Fibroblast of skin of scalp (primary cell): ENCODE measurements around the gene OSM.

Experiments
- DNase-seq: peaks from one replicate; pipeline ENCODE4 v3.0.0-alpha.2; 2013

OSM gene

GRCh38 chr22:30297991-30298701 lies 31.5 kb upstream of the OSM start:
- DNase-seq = no peak

GRCh38 chr22:30297276-30297990 lies 30.8 kb upstream of the OSM start:
- no peak for DNase-seq

- no peak for DNase-seq
Measured at GRCh38 chr22:30296833-30297232, 30.2 kb upstream of the OSM start.

GRCh38 chr22:30296324-30296723 lies 29.7 kb upstream of the OSM start:
- no peak for DNase-seq

GRCh38 chr22:30295576-30295975 lies 28.9 kb upstream of the OSM start:
- no peak for DNase-seq

GRCh38 chr22:30294830-30295229 lies 28.2 kb upstream of the OSM start:
- no peak for DNase-seq

- DNase-seq = no peak
Measured at GRCh38 chr22:30294066-30294465, 27.4 kb upstream of the OSM start.

GRCh38 chr22:30293026-30293425 lies 26.4 kb upstream of the OSM start:
- DNase-seq = no peak

GRCh38 chr22:30292069-30292970 lies 25.7 kb upstream of the OSM start:
- DNase-seq = no peak

- peak; percentile 69 for DNase-seq
Measured at GRCh38 chr22:30291058-30291892, 24.6 kb upstream of the OSM start.

GRCh38 chr22:30290342-30291057 lies 23.8 kb upstream of the OSM start:
- DNase-seq = peak; percentile 87

- no peak for DNase-seq
Measured at GRCh38 chr22:30289980-30290313, 23.3 kb upstream of the OSM start.

GRCh38 chr22:30289141-30289979 lies 22.7 kb upstream of the OSM start, which contains the start of gene CASTOR1:
Gene CASTOR1, minus strand, starts transcription at chr22:30289505. Its CDS starts 8 bp downstream, at chr22:30289497.
- peak; percentile 99 for DNase-seq

- DNase-seq = no peak
Measured at GRCh38 chr22:30288419-30289140, 21.9 kb upstream of the OSM start.

- DNase-seq = peak; percentile 95
Measured at GRCh38 chr22:30287648-30288418, 21.2 kb upstream of the OSM start.

- peak; percentile 39 for DNase-seq
Measured at GRCh38 chr22:30286813-30287647, 20.4 kb upstream of the OSM start.

GRCh38 chr22:30286331-30286730 lies 19.7 kb upstream of the OSM start:
- no peak for DNase-seq

GRCh38 chr22:30285846-30286200 lies 19.2 kb upstream of the OSM start:
- DNase-seq = no peak
